ENCODE results near the gene MYH15. TPM values are rescaled to one million over a fixed set of nuclear protein-coding genes. Genes with fewer than 3 reads are reported as not detected.

The MYH15 gene
- total and polyA plus RNA-seq, 4 donors: 0.01 to 0.08 (median 0.05) TPM; not detected in 1

DNA sequence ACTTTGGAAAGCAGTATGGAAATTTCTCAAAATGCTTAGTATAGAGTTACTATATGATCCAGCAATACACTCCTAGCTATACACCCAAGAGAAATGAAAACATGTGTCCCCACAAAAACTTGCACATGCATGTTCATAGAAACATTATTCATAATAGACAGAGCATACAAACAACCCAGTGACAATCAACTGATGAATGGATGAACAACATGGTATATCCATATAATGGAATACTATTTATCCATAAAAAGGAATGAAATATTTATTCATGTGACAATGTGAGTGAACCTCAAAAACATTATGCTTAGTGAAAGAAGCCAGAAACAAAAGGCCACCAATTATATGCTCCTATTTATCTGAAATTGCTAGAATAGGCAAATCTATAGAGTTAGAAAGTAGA is 6.7 kb downstream of the MYH15 start:
- Histone ChIP-seq H3K4me3 (ENCODE audit: low read depth in 1 of 3, low read length in 3 of 3) (no peak overlapping the region), H3K9ac (ENCODE audit: low read depth in 1 of 2, low read length in 2 of 2) (no peak overlapping the region), H3K27me3 (ENCODE audit: control insufficient read depth in 4 of 4, insufficient read depth in 4 of 4, low read length in 3 of 4) (peaks cover 0 to 2% (median 0%) of the 10 kb centered on the region in 4 donors), H3K27ac (ENCODE audit: low read depth in 1 of 2, low read length in 2 of 2) (no peak overlapping the region), H3K36me3 (ENCODE audit: control insufficient read depth in 4 of 4, insufficient read depth in 3 of 4, low read depth in 1 of 4, low read length in 3 of 4) (no peaks in the 10 kb centered on the region), H3K4me1 (ENCODE audit: control insufficient read depth in 4 of 4, insufficient read depth in 4 of 4, low read length in 3 of 4) (no peaks in the 10 kb centered on the region), H3K9me3 (ENCODE audit: control insufficient read depth in 4 of 4, low read length in 3 of 4) (no peaks in the 10 kb centered on the region)
- no peak for DNase-seq (ENCODE audit: low spot score)
- no peak for TF ChIP-seq SP1 (IDR thresholded peaks at IDR 0.05)
- TF ChIP-seq, protein P1, sequence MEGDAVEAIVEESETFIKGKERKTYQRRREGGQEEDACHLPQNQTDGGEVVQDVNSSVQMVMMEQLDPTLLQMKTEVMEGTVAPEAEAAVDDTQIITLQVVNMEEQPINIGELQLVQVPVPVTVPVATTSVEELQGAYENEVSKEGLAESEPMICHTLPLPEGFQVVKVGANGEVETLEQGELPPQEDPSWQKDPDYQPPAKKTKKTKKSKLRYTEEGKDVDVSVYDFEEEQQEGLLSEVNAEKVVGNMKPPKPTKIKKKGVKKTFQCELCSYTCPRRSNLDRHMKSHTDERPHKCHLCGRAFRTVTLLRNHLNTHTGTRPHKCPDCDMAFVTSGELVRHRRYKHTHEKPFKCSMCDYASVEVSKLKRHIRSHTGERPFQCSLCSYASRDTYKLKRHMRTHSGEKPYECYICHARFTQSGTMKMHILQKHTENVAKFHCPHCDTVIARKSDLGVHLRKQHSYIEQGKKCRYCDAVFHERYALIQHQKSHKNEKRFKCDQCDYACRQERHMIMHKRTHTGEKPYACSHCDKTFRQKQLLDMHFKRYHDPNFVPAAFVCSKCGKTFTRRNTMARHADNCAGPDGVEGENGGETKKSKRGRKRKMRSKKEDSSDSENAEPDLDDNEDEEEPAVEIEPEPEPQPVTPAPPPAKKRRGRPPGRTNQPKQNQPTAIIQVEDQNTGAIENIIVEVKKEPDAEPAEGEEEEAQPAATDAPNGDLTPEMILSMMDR (IDR thresholded peaks at IDR 0.05; ENCODE audit: low read depth, low read length, missing input control): no peak
- TF ChIP-seq, protein P2, sequence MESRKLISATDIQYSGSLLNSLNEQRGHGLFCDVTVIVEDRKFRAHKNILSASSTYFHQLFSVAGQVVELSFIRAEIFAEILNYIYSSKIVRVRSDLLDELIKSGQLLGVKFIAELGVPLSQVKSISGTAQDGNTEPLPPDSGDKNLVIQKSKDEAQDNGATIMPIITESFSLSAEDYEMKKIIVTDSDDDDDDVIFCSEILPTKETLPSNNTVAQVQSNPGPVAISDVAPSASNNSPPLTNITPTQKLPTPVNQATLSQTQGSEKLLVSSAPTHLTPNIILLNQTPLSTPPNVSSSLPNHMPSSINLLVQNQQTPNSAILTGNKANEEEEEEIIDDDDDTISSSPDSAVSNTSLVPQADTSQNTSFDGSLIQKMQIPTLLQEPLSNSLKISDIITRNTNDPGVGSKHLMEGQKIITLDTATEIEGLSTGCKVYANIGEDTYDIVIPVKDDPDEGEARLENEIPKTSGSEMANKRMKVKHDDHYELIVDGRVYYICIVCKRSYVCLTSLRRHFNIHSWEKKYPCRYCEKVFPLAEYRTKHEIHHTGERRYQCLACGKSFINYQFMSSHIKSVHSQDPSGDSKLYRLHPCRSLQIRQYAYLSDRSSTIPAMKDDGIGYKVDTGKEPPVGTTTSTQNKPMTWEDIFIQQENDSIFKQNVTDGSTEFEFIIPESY (IDR thresholded peaks at IDR 0.05): no peak
- no peak for TF ChIP-seq RXRA (IDR thresholded peaks at IDR 0.05)

DNA sequence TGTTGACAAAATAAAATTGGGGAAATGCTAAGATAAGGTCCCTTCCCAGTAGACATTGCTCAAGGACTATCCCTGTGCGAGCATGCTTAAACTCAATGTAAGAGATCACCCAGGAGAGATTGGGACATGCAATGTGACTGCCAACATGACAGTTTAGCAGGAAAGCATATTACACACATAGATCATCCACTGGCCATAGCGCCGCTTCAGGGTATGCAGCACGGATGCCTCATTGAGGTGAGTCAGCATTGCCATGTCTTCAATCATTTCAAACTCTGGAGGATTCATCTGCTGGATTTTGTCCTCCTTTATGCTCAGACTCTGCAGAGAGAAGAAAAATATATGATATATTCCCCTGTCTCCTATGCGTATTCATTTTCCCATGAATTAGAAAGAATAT is 8.9 kb downstream of the MYH15 start:
- WGBS: 92% methylated on average over 5 of the region's 5 CpGs
- TF ChIP-seq, protein P3, sequence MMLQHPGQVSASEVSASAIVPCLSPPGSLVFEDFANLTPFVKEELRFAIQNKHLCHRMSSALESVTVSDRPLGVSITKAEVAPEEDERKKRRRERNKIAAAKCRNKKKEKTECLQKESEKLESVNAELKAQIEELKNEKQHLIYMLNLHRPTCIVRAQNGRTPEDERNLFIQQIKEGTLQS (IDR thresholded peaks at IDR 0.05): no peak
- TF ChIP-seq YY1 (IDR thresholded peaks at IDR 0.05) (no peak), HNF4G (IDR thresholded peaks at IDR 0.05) (no peak), FOXA2 (IDR thresholded peaks at IDR 0.05) (no peak), HNF4A (conservative IDR thresholded peaks at IDR 0.05) (no peak), GABPA (IDR thresholded peaks at IDR 0.05 in 1 of 2, conservative IDR thresholded peaks at IDR 0.05 in 1 of 2) (no peak), JUND (IDR thresholded peaks at IDR 0.05) (no peak), FOXA1 (IDR thresholded peaks at IDR 0.05) (no peak), NR2F2 (IDR thresholded peaks at IDR 0.05) (no peak)
- TF ChIP-seq, protein P2 (IDR thresholded peaks at IDR 0.05): no peak
- TF ChIP-seq, protein P1 (IDR thresholded peaks at IDR 0.05; ENCODE audit: low read depth, low read length, missing input control): no peak
- TF ChIP-seq, protein P4, sequence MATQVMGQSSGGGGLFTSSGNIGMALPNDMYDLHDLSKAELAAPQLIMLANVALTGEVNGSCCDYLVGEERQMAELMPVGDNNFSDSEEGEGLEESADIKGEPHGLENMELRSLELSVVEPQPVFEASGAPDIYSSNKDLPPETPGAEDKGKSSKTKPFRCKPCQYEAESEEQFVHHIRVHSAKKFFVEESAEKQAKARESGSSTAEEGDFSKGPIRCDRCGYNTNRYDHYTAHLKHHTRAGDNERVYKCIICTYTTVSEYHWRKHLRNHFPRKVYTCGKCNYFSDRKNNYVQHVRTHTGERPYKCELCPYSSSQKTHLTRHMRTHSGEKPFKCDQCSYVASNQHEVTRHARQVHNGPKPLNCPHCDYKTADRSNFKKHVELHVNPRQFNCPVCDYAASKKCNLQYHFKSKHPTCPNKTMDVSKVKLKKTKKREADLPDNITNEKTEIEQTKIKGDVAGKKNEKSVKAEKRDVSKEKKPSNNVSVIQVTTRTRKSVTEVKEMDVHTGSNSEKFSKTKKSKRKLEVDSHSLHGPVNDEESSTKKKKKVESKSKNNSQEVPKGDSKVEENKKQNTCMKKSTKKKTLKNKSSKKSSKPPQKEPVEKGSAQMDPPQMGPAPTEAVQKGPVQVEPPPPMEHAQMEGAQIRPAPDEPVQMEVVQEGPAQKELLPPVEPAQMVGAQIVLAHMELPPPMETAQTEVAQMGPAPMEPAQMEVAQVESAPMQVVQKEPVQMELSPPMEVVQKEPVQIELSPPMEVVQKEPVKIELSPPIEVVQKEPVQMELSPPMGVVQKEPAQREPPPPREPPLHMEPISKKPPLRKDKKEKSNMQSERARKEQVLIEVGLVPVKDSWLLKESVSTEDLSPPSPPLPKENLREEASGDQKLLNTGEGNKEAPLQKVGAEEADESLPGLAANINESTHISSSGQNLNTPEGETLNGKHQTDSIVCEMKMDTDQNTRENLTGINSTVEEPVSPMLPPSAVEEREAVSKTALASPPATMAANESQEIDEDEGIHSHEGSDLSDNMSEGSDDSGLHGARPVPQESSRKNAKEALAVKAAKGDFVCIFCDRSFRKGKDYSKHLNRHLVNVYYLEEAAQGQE (IDR thresholded peaks at IDR 0.05): no peak
- TF ChIP-seq, protein P5, sequence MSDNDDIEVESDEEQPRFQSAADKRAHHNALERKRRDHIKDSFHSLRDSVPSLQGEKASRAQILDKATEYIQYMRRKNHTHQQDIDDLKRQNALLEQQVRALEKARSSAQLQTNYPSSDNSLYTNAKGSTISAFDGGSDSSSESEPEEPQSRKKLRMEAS (IDR thresholded peaks at IDR 0.05): no peak
- no peaks in the 10 kb centered on the region for H3K4me1 ChIP-seq (ENCODE audit: control insufficient read depth in 4 of 4, insufficient read depth in 4 of 4, low read length in 3 of 4)

More for the DNA sequence above, 8.9 kb downstream of the MYH15 start:
- Histone ChIP-seq H3K27ac (ENCODE audit: low read depth in 1 of 2, low read length in 2 of 2) (no peak overlapping the region), H3K9ac (ENCODE audit: low read depth in 1 of 2, low read length in 2 of 2) (no peak overlapping the region), H3K4me3 (ENCODE audit: low read depth in 1 of 3, low read length in 3 of 3) (no peak overlapping the region), H3K9me3 (ENCODE audit: control insufficient read depth in 4 of 4, low read length in 3 of 4) (no peaks in the 10 kb centered on the region), H3K27me3 (ENCODE audit: control insufficient read depth in 4 of 4, insufficient read depth in 4 of 4, low read length in 3 of 4) (no peaks in the 10 kb centered on the region), H3K36me3 (ENCODE audit: control insufficient read depth in 4 of 4, insufficient read depth in 3 of 4, low read depth in 1 of 4, low read length in 3 of 4) (no peaks in the 10 kb centered on the region)
- no peak for DNase-seq (ENCODE audit: low spot score)

Data from liver (tissue), 9 donors.